Thoracic aorta (tissue), 2 donors: ENCODE results near the gene SUSD4. TPM values are rescaled to one million over a fixed set of nuclear protein-coding genes. Genes with fewer than 3 reads are reported as not detected.

Source experiments
- ATAC-seq: fragments of 150-250 bp; one replicate; pipeline ENCODE4 v1.8.0; 2017; ENCODE audit warnings: low read depth; ENCODE audit not compliant: insufficient number of reproducible peaks, low FRiP score
- DNase-seq: peaks from one replicate; pipeline ENCODE4 v3.0.0-alpha.2; 2020; ENCODE audit warnings: low spot score
- H3K27ac ChIP-seq, 2 donors: fragments of 200-600 bp; sonication (generic); 1 replicate in 1 of 2; 2 replicates in 1 of 2; pipeline ENCODE4 v1.5.1; 2016; ENCODE audit warnings: mild to moderate bottlenecking in 2 of 2, moderate library complexity in 2 of 2
- H3K27me3 ChIP-seq: fragments of 200-600 bp; sonication (generic); replicated peaks from 2 replicates; pipeline ENCODE4 v1.6.0; 2016; ENCODE audit warnings: mild to moderate bottlenecking; ENCODE audit not compliant: insufficient read depth
- H3K36me3 ChIP-seq: fragments of 200-600 bp; sonication (generic); one replicate; pipeline ENCODE4 v1.5.1; 2016
- H3K4me1 ChIP-seq, 2 donors: fragments of 200-600 bp; sonication (generic); 1 replicate in 1 of 2; 2 replicates in 1 of 2; pipeline versions ENCODE4 v1.5.1 to v1.6.0; 2016; ENCODE audit warnings: low read depth in 2 of 2, mild to moderate bottlenecking in 1 of 2; ENCODE audit not compliant: control insufficient read depth in 1 of 2
- H3K4me3 ChIP-seq: fragments of 200-600 bp; sonication (generic); 2 replicates; pipeline ENCODE4 v1.5.1; 2016; ENCODE audit warnings: mild to moderate bottlenecking
- H3K9me3 ChIP-seq: fragments of 200-600 bp; sonication (generic); 2 replicates; pipeline ENCODE4 v1.5.1; 2016
- total RNA-seq, 2 donors: library from RNA; depleted of rRNA; stranded (reverse); fragments of >200 nt; gene quantifications; one replicate each; pipeline versions ENCODE4 v1.1.0 to v1.2.3, GENCODE V29; 2016
- TF ChIP-seq, protein P1 (sequence below): fragments of 200-600 bp; sonication (generic); IDR thresholded peaks from one replicate; pipeline ENCODE4 v1.5.1; 2019; ENCODE audit warnings: antibody characterized with exemption

Gene SUSD4
- total RNA-seq, 2 donors from 2014 or later, result 1.6 TPM; not detected in 1

DNA sequence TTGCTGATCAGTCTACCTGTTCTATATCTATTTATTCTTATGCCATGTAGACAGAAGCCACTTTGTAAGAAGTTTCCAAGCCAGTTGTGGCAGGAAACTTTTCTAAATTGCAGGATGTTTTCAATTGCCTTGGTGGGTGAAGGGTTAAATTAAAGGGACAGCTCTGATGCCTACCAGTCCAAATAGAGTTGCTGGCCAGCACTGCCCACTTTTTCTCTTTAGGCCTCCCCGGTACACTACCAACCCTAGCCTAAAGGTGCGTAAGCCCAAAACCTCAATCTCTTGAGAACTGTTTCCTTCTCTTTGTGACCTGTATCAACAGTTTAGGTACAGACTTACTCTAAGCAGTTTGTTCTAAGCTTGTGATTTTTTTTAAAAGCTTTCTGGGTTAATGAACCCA lies 15.5 kb downstream of the SUSD4 start:
- no peaks in the 10 kb centered on the region for H3K9me3 ChIP-seq
- TF ChIP-seq, protein P1, sequence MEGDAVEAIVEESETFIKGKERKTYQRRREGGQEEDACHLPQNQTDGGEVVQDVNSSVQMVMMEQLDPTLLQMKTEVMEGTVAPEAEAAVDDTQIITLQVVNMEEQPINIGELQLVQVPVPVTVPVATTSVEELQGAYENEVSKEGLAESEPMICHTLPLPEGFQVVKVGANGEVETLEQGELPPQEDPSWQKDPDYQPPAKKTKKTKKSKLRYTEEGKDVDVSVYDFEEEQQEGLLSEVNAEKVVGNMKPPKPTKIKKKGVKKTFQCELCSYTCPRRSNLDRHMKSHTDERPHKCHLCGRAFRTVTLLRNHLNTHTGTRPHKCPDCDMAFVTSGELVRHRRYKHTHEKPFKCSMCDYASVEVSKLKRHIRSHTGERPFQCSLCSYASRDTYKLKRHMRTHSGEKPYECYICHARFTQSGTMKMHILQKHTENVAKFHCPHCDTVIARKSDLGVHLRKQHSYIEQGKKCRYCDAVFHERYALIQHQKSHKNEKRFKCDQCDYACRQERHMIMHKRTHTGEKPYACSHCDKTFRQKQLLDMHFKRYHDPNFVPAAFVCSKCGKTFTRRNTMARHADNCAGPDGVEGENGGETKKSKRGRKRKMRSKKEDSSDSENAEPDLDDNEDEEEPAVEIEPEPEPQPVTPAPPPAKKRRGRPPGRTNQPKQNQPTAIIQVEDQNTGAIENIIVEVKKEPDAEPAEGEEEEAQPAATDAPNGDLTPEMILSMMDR, result no peak
- H3K4me3 ChIP-seq, result no peak overlapping the region
- DNase-seq (no peak), ATAC-seq (no peak)
- no peaks in the 10 kb centered on the region for H3K36me3 ChIP-seq
- no peaks in the 10 kb centered on the region for H3K4me1 ChIP-seq
- no peak overlapping the region for H3K27ac ChIP-seq
- no peaks in the 10 kb centered on the region for H3K27me3 ChIP-seq

GRCh38 chr1:223347583-223347982 lies 16.4 kb downstream of the SUSD4 start:
- Histone ChIP-seq H3K4me1 (no peaks in the 10 kb centered on the region), H3K9me3 (no peaks in the 10 kb centered on the region), H3K27me3 (no peaks in the 10 kb centered on the region), H3K36me3 (no peaks in the 10 kb centered on the region), H3K27ac (no peak overlapping the region), H3K4me3 (no peak overlapping the region)
- DNase-seq, result no peak
- ATAC-seq, result no peak
- TF ChIP-seq, protein P1, result no peak

GRCh38 chr1:223346311-223346710 lies 17.7 kb downstream of the SUSD4 start:
- no peaks in the 10 kb centered on the region for H3K9me3 ChIP-seq
- H3K27ac ChIP-seq, result no peak overlapping the region
- H3K4me3 ChIP-seq, result no peak overlapping the region
- TF ChIP-seq, protein P1, result no peak
- no peaks in the 10 kb centered on the region for H3K36me3 ChIP-seq
- ATAC-seq, result no peak
- no peaks in the 10 kb centered on the region for H3K27me3 ChIP-seq
- H3K4me1 ChIP-seq, result peaks cover 0 to 6% of the 10 kb centered on the region in 2 donors
- no peak for DNase-seq

- no peak for DNase-seq
- Histone ChIP-seq H3K27me3 (no peaks in the 10 kb centered on the region), H3K27ac (no peak overlapping the region), H3K9me3 (no peaks in the 10 kb centered on the region), H3K36me3 (no peaks in the 10 kb centered on the region), H3K4me3 (no peak overlapping the region), H3K4me1 (peaks cover 0 to 12% of the 10 kb centered on the region in 2 donors)
- no peak for ATAC-seq
- TF ChIP-seq, protein P1, result no peak
Observed at GRCh38 chr1:223345720-223346119, 18.3 kb downstream of the SUSD4 start.

DNA sequence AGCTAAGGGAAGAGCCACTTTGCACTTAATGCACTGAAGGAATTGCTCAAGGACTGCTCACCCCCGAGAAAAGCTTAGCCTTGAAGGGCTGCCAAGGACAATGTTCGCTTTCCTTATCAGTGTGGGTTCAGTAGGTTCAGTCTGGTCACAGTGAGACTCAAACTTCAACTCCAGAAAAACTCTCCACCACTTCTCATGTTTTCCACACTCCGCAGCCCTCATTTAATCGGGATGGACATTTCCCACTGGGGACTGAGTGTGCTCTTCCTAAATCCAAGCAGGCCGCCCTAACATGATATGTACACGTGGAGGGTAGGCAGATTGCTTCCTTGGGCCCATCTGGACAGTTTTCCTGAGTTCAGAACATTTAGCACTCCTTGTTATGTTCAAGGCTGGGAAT lies 19.5 kb downstream of the SUSD4 start:
- Histone ChIP-seq H3K27me3 (no peaks in the 10 kb centered on the region), H3K27ac (no peak overlapping the region), H3K9me3 (no peaks in the 10 kb centered on the region), H3K4me3 (no peak overlapping the region), H3K4me1 (peaks cover 0 to 14% of the 10 kb centered on the region in 2 donors), H3K36me3 (no peaks in the 10 kb centered on the region)
- TF ChIP-seq, protein P1, result no peak
- DNase-seq, result no peak
- ATAC-seq, result no peak
